ENCODE data around the gene ST3GAL3. TPM values are rescaled to one million over a fixed set of nuclear protein-coding genes. Genes with fewer than 3 reads are reported as not detected.

Gene ST3GAL3, protein sequence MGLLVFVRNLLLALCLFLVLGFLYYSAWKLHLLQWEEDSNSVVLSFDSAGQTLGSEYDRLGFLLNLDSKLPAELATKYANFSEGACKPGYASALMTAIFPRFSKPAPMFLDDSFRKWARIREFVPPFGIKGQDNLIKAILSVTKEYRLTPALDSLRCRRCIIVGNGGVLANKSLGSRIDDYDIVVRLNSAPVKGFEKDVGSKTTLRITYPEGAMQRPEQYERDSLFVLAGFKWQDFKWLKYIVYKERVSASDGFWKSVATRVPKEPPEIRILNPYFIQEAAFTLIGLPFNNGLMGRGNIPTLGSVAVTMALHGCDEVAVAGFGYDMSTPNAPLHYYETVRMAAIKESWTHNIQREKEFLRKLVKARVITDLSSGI
- 27.9 and 35.8 TPM in 2 replicates for total RNA-seq
- 14.3 TPM in 2 replicates for polyA plus RNA-seq
- 15.9 and 17.4 TPM in 2 replicates for polyA plus RNA-seq (2011; cell fraction: cytosol; rRNA removed)
- polyA plus RNA-seq (2011; cell fraction: nucleus; rRNA removed) = 33.3 and 34.6 TPM in 2 replicates
- 13.7 and 14.9 TPM in 2 replicates for polyA plus RNA-seq (2012)
- polyA minus RNA-seq = 28.5 and 34.0 TPM in 2 replicates
- 6.5 TPM for polyA minus RNA-seq (2011; cell fraction: cytosol; rRNA and poly(A)+ RNA removed)
- 33.9 and 46.2 TPM in 2 replicates for polyA minus RNA-seq (2011; cell fraction: nucleus; rRNA and poly(A)+ RNA removed)
- percentile 65 among the genes with signal in this experiment for Bru-seq, nascent RNA
- percentile 67 among the genes with signal in this experiment for BruChase-seq, experiment 1, labeled RNA remaining after a 6-hour chase
- percentile 63 among the genes with signal in this experiment for BruChase-seq, experiment 2, labeled RNA remaining after a 2-hour chase
- long read RNA-seq, partial matches to known transcripts = 3 of 22 reads
- long read RNA-seq, other reads (novel, unspliced or antisense) = 11 of 22 reads

- BruUV-seq (replicated peaks) = no TSS peak
- Histone ChIP-seq H3K27ac (ENCODE audit: insufficient read depth, low read depth, low read length) (peak within 1 kb of the TSS; percentile 71), H3K79me2 (ENCODE audit: control insufficient read depth, insufficient read depth, low read length) (peaks cover 22% of the 10 kb centered on the region), H3K9ac (replicated peaks; ENCODE audit: extremely low read depth, insufficient read depth, low read length) (peak within 1 kb of the TSS; percentile 89), H3K27me3 (ENCODE audit: control insufficient read depth in 2 of 2, insufficient read depth in 2 of 2, low read length in 2 of 2) (no peaks in the 10 kb centered on the region), H2AFZ (ENCODE audit: low read depth, low read length) (peak within 1 kb of the TSS; percentile 29), H3K4me2 (ENCODE audit: insufficient read depth, low read length) (peak within 1 kb of the TSS; percentile 92), H3K36me3 (ENCODE audit: control insufficient read depth in 2 of 2, extremely low read depth in 1 of 2, insufficient read depth in 2 of 2, low read length in 2 of 2) (peaks cover 7 to 18% of the 10 kb centered on the region in 2 experiments), H3K9me3 (replicated peaks; ENCODE audit: control insufficient read depth, insufficient read depth, low read length) (no peaks in the 10 kb centered on the region), H3K4me1 (ENCODE audit: control insufficient read depth, extremely low read depth, insufficient read depth, low read length) (peaks cover 42% of the 10 kb centered on the region), H3K4me3 (replicated peaks in 1 of 3; ENCODE audit: insufficient read depth in 1 of 3, low read depth in 1 of 3, low read length in 3 of 3) (peak within 1 kb of the TSS; percentile 37 to 85 (median 56)), H4K20me1 (replicated peaks; ENCODE audit: control insufficient read depth, extremely low read depth, insufficient read depth, low read length) (no peaks in the 10 kb centered on the region), H3K9me1 (replicated peaks; ENCODE audit: control insufficient read depth, extremely low read depth, insufficient read depth, low read length) (no peaks in the 10 kb centered on the region)
- dilution Hi-C loops (cut with MboI; ENCODE audit: extremely low pct_ligation_motif_present, low sequenced_read_pairs) = no loop called here
- intact Hi-C loops (cut with micrococcal nuclease) = loop anchor here (1.0 to 5.0 kb wide), 5 partner anchors 55 to 340 kb away; no protein-coding TSS in a partner anchor
- DNase-seq (ENCODE audit: low read depth, low spot score) (peak; percentile 92), FAIRE-seq (peak; percentile 62)
- ChIA-PET POLR2A (interaction anchor here (1.4 to 2.1 kb wide), 2 partner anchors 19 to 57 kb away, joined by 6 to 11 read pairs; partner anchors contain the start of gene KDM4A), CTCF (interaction anchor here (1.0 to 3.0 kb wide), 4 partner anchors 9 to 227 kb away, joined by 4 to 24 read pairs (median 5); partner anchors contain the start of gene ARTN)
- TF ChIP-seq EZH2 (IDR thresholded peaks at IDR 0.05; ENCODE audit: borderline replicate concordance, low read depth, low read length, severe bottlenecking) (no peak), JUN (IDR thresholded peaks at IDR 0.05; ENCODE audit: borderline replicate concordance, insufficient read depth, insufficient read length, low read depth) (no peak), MYC (IDR thresholded peaks at IDR 0.05; ENCODE audit: low read depth, low read length) (no peak), POLR2AphosphoS5 (IDR thresholded peaks at IDR 0.05; ENCODE audit: insufficient read depth, low read depth, low read length) (peak; percentile 89), POLR2A (IDR thresholded peaks at IDR 0.05; ENCODE audit: low read depth, low read length) (peak; percentile 93), GATA2 (IDR thresholded peaks at IDR 0.05; ENCODE audit: insufficient read depth, insufficient read length, low read depth, low read length) (no peak), FOS (IDR thresholded peaks at IDR 0.05; ENCODE audit: borderline replicate concordance, insufficient read depth, low read length) (no peak)
- TF ChIP-seq, protein P1, sequence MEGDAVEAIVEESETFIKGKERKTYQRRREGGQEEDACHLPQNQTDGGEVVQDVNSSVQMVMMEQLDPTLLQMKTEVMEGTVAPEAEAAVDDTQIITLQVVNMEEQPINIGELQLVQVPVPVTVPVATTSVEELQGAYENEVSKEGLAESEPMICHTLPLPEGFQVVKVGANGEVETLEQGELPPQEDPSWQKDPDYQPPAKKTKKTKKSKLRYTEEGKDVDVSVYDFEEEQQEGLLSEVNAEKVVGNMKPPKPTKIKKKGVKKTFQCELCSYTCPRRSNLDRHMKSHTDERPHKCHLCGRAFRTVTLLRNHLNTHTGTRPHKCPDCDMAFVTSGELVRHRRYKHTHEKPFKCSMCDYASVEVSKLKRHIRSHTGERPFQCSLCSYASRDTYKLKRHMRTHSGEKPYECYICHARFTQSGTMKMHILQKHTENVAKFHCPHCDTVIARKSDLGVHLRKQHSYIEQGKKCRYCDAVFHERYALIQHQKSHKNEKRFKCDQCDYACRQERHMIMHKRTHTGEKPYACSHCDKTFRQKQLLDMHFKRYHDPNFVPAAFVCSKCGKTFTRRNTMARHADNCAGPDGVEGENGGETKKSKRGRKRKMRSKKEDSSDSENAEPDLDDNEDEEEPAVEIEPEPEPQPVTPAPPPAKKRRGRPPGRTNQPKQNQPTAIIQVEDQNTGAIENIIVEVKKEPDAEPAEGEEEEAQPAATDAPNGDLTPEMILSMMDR (IDR thresholded peaks at IDR 0.05; ENCODE audit: extremely low read depth in 1 of 2, insufficient read depth in 1 of 2, low read depth in 1 of 2, low read length in 2 of 2) = no peak
- TF ChIP-seq, protein P2, sequence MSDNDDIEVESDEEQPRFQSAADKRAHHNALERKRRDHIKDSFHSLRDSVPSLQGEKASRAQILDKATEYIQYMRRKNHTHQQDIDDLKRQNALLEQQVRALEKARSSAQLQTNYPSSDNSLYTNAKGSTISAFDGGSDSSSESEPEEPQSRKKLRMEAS (IDR thresholded peaks at IDR 0.05; ENCODE audit: insufficient read depth, insufficient read length) = peak; percentile 23
Measured at GRCh38 chr1:43707190-43708001, at the start of gene ST3GAL3. Gene ST3GAL3 (plus strand): TSS chr1:43707536. CDS start chr1:43736263, 28,727 bp downstream.
